SK-N-SH (cell line): Measurements from ENCODE around the gene COL23A1.

ENCODE experiments used
- CHD2 ChIP-seq: fragments of 150-350 bp; IDR thresholded peaks from 2 replicates; pipeline ENCODE4 v1.6.1; 2018; ENCODE audit warnings: low read length; ENCODE audit not compliant: partially characterized antibody
- CTCF ChIP-seq: fragments of 200-600 bp; sonication (generic); IDR thresholded peaks from 2 replicates; pipeline ENCODE4 v1.6.1; 2017; ENCODE audit warnings: antibody characterized with exemption, mild to moderate bottlenecking, moderate library complexity
- EP300 ChIP-seq, 2 experiments: IDR thresholded peaks; 2 replicates each; pipeline versions ENCODE4 v1.4.0 to v1.6.1; 2012; ENCODE audit warnings: borderline replicate concordance in 1 of 2, low read depth in 1 of 2, low read length in 1 of 2
- RAD21 ChIP-seq: IDR thresholded peaks from 2 replicates; pipeline ENCODE4 v1.6.1; 2012; ENCODE audit warnings: mild to moderate bottlenecking, low read length
- TCF12 ChIP-seq: IDR thresholded peaks from 2 replicates; pipeline ENCODE4 v1.4.0; 2012
- TF ChIP-seq, protein P1 (sequence below): IDR thresholded peaks from 2 replicates; pipeline ENCODE4 v1.4.0; 2012; ENCODE audit warnings: low read depth
- TF ChIP-seq, protein P2 (sequence below): IDR thresholded peaks from 2 replicates; pipeline ENCODE4 v1.6.1; 2012; ENCODE audit warnings: mild to moderate bottlenecking, low read depth, low read length, moderate library complexity
- TF ChIP-seq, protein P3 (sequence below): IDR thresholded peaks from 2 replicates; pipeline ENCODE4 v1.4.0; 2012; ENCODE audit warnings: low read depth, borderline replicate concordance
- TF ChIP-seq, protein P4 (sequence below): fragments of 150-350 bp; IDR thresholded peaks from 2 replicates; pipeline ENCODE4 v1.6.1; 2017; ENCODE audit warnings: antibody characterized with exemption, low read length, low read depth, borderline replicate concordance

DNA sequence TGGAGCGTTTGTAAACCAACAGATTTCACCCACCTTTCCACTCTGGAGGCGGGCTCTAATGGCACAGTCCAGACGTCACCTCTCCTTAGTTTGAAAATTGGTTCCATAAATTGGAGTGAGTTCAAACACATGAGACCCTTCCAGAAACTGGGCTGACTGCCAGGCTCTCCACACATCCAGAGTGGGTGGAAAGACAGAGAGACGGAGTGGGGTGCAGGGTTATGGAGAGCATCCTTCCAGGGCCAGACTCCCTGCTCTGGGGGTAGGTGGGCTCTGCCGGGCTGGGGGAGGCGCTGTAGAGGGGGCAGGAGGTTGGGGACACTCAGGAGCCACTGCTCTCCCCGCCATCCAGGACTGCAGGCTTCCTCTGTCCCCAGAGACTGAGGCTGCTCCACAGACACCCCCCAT is 252.9 kb downstream of the COL23A1 start:
- TF ChIP-seq, protein P1, sequence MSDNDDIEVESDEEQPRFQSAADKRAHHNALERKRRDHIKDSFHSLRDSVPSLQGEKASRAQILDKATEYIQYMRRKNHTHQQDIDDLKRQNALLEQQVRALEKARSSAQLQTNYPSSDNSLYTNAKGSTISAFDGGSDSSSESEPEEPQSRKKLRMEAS = no peak
- TF ChIP-seq EP300 (IDR thresholded peaks at IDR 0.05; ENCODE audit: borderline replicate concordance in 1 of 2, low read depth in 1 of 2, low read length in 1 of 2) (peak in 1 of 2 experiments; percentile 41; a peak in 1 of 4 replicates), CHD2 (no peak), CTCF (no peak), RAD21 (no peak), TCF12 (no peak)
- TF ChIP-seq, protein P2, sequence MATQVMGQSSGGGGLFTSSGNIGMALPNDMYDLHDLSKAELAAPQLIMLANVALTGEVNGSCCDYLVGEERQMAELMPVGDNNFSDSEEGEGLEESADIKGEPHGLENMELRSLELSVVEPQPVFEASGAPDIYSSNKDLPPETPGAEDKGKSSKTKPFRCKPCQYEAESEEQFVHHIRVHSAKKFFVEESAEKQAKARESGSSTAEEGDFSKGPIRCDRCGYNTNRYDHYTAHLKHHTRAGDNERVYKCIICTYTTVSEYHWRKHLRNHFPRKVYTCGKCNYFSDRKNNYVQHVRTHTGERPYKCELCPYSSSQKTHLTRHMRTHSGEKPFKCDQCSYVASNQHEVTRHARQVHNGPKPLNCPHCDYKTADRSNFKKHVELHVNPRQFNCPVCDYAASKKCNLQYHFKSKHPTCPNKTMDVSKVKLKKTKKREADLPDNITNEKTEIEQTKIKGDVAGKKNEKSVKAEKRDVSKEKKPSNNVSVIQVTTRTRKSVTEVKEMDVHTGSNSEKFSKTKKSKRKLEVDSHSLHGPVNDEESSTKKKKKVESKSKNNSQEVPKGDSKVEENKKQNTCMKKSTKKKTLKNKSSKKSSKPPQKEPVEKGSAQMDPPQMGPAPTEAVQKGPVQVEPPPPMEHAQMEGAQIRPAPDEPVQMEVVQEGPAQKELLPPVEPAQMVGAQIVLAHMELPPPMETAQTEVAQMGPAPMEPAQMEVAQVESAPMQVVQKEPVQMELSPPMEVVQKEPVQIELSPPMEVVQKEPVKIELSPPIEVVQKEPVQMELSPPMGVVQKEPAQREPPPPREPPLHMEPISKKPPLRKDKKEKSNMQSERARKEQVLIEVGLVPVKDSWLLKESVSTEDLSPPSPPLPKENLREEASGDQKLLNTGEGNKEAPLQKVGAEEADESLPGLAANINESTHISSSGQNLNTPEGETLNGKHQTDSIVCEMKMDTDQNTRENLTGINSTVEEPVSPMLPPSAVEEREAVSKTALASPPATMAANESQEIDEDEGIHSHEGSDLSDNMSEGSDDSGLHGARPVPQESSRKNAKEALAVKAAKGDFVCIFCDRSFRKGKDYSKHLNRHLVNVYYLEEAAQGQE = no peak
- TF ChIP-seq, protein P3, sequence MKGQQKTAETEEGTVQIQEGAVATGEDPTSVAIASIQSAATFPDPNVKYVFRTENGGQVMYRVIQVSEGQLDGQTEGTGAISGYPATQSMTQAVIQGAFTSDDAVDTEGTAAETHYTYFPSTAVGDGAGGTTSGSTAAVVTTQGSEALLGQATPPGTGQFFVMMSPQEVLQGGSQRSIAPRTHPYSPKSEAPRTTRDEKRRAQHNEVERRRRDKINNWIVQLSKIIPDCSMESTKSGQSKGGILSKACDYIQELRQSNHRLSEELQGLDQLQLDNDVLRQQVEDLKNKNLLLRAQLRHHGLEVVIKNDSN = no peak
- TF ChIP-seq, protein P4, sequence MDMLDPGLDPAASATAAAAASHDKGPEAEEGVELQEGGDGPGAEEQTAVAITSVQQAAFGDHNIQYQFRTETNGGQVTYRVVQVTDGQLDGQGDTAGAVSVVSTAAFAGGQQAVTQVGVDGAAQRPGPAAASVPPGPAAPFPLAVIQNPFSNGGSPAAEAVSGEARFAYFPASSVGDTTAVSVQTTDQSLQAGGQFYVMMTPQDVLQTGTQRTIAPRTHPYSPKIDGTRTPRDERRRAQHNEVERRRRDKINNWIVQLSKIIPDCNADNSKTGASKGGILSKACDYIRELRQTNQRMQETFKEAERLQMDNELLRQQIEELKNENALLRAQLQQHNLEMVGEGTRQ = no peak
